ENCODE data around the gene BRD2. TPM values are rescaled to one million over a fixed set of nuclear protein-coding genes. Genes with fewer than 3 reads are reported as not detected.

The BRD2 gene
- total RNA-seq, 1 experiment from 2014 or later, result 223 TPM

GRCh38 chr6:33029328-33030184, 61.2 kb downstream of the BRD2 start:
- no peak for DNase-seq (ENCODE audit: low read depth)

- DNase-seq (ENCODE audit: low read depth), result no peak
Observed at GRCh38 chr6:33030245-33030644, 61.9 kb downstream of the BRD2 start.

Other genes with a start within 250 kb of the BRD2 start
- not detected in 2 replicates for gene HLA-DQA2, start 227.2 kb upstream of the BRD2 start, total RNA-seq (2014; rRNA removed; shearing (Covaris generic))
- gene HLA-DQB2, start 205.1 kb upstream of the BRD2 start, total RNA-seq (2014; rRNA removed; shearing (Covaris generic)), result not detected in 2 replicates
- gene HLA-DOB, start 151.6 kb upstream of the BRD2 start, total RNA-seq (2014; rRNA removed; shearing (Covaris generic)), result 5.7 and 6.3 TPM in 2 replicates
- 45.6 and 67.8 TPM in 2 replicates for gene TAP2, start 129.9 kb upstream of the BRD2 start, total RNA-seq (2014; rRNA removed; shearing (Covaris generic))
- gene PSMB8, start 124.5 kb upstream of the BRD2 start, total RNA-seq (2014; rRNA removed; shearing (Covaris generic)), result 350 and 427 TPM in 2 replicates
- gene TAP1, start 114.9 kb upstream of the BRD2 start, total RNA-seq (2014; rRNA removed; shearing (Covaris generic)), result 356 and 472 TPM in 2 replicates
- 339 and 412 TPM in 2 replicates for gene PSMB9, start 114.4 kb upstream of the BRD2 start, total RNA-seq (2014; rRNA removed; shearing (Covaris generic))
- 5.1 and 8.3 TPM in 2 replicates for gene HLA-DMB, start 27.6 kb upstream of the BRD2 start, total RNA-seq (2014; rRNA removed; shearing (Covaris generic))
- 11.4 and 12.3 TPM in 2 replicates for gene HLA-DMA, start 15.5 kb upstream of the BRD2 start, total RNA-seq (2014; rRNA removed; shearing (Covaris generic))
- gene HLA-DOA, start 41.0 kb downstream of the BRD2 start, total RNA-seq (2014; rRNA removed; shearing (Covaris generic)), result not detected in 2 replicates
- 1.3 and 2.0 TPM in 2 replicates for gene HLA-DPA1, start 105.1 kb downstream of the BRD2 start, total RNA-seq (2014; rRNA removed; shearing (Covaris generic))
- not detected in 2 replicates for gene HLA-DPB1, start 107.4 kb downstream of the BRD2 start, total RNA-seq (2014; rRNA removed; shearing (Covaris generic))
- gene COL11A2, start 223.9 kb downstream of the BRD2 start, total RNA-seq (2014; rRNA removed; shearing (Covaris generic)), result 0.02 TPM in 1 of 2 replicates, not detected in the other
- gene RXRB, start 232.1 kb downstream of the BRD2 start, total RNA-seq (2014; rRNA removed; shearing (Covaris generic)), result 18.4 and 28.7 TPM in 2 replicates
- 140 and 234 TPM in 2 replicates for gene SLC39A7, start 232.3 kb downstream of the BRD2 start, total RNA-seq (2014; rRNA removed; shearing (Covaris generic))
- gene HSD17B8, start 236.1 kb downstream of the BRD2 start, total RNA-seq (2014; rRNA removed; shearing (Covaris generic)), result 0.32 TPM in 1 of 2 replicates, not detected in the other
- 44.2 and 48.5 TPM in 2 replicates for gene RING1, start 239.9 kb downstream of the BRD2 start, total RNA-seq (2014; rRNA removed; shearing (Covaris generic))